Testis (tissue), 3 donors: Measurements from ENCODE around the gene RBM42. TPM values are rescaled to one million over a fixed set of nuclear protein-coding genes. Genes with fewer than 3 reads are reported as not detected.

Experiments used
- DNase-seq: peaks from one replicate; pipeline ENCODE4 v3.0.0-alpha.2; 2019
- H3K27ac ChIP-seq, 2 donors: fragments of 200-600 bp; sonication (generic); one replicate each; pipeline ENCODE4 v1.5.1; 2019
- H3K27me3 ChIP-seq: fragments of 200-600 bp; sonication (generic); one replicate; pipeline ENCODE4 v1.5.1; 2019
- H3K36me3 ChIP-seq: fragments of 200-600 bp; sonication (generic); one replicate; pipeline ENCODE4 v1.5.1; 2017; ENCODE audit warnings: low read depth; ENCODE audit errors: missing control alignments
- H3K4me1 ChIP-seq: fragments of 200-600 bp; sonication (generic); one replicate; pipeline ENCODE4 v1.5.1; 2019
- H3K4me3 ChIP-seq, 2 donors: fragments of 200-600 bp; sonication (generic); one replicate each; pipeline ENCODE4 v1.5.1; 2017 to 2019
- H3K9me3 ChIP-seq: fragments of 200-600 bp; sonication (generic); one replicate; pipeline ENCODE4 v1.5.1; 2017
- CTCF ChIP-seq, 3 experiments: fragments of 450-650 bp in 2 of 3; fragments of 200-600 bp in 1 of 3; sonication (generic) in 1 of 3; IDR thresholded peaks; one replicate each; pipeline ENCODE4 v1.5.1; 2016 to 2019; ENCODE audit warnings: antibody characterized with exemption in 3 of 3, mild to moderate bottlenecking in 2 of 3, moderate library complexity in 1 of 3
- POLR2A ChIP-seq: fragments of 450-650 bp; IDR thresholded peaks from one replicate; pipeline ENCODE4 v1.6.1; 2017; ENCODE audit warnings: antibody characterized with exemption, mild to moderate bottlenecking, moderate library complexity
- WGBS, 2 donors: methylation state at CpG; one replicate each; pipeline ENCODE4 v1.1.5; 2018; 5-methylcytosine and 5-hydroxymethylcytosine counted together
- intact Hi-C: fragments of 100-400 bp; cut with DNase I; formaldehyde crosslinking; loops from one replicate; pipeline ENCODE4 v1.15.1; 2023; ENCODE audit warnings: low total_unique reads
- polyA plus RNA-seq: library from polyadenylated mRNA; stranded (reverse); fragments of 350-450 nt; fragmentation: Illumina TruSeq; extraction: RNeasy Lipid Tissue Mini Kit (QIAGEN cat#74804); gene quantifications from one replicate; pipeline ENCODE4 v1.2.3, GENCODE V29; 2014; ENCODE audit warnings: low read depth, low replicate concordance; ENCODE audit not compliant: insufficient read depth
- total RNA-seq, 2 donors: library from RNA; depleted of rRNA; stranded (reverse); fragments of >200 nt; gene quantifications; one replicate each; pipeline ENCODE4 v1.2.3, GENCODE V29; 2016

RBM42 gene
- total and polyA plus RNA-seq, 3 donors from 2014 or later = 64.2 to 109 (median 105) TPM

DNA sequence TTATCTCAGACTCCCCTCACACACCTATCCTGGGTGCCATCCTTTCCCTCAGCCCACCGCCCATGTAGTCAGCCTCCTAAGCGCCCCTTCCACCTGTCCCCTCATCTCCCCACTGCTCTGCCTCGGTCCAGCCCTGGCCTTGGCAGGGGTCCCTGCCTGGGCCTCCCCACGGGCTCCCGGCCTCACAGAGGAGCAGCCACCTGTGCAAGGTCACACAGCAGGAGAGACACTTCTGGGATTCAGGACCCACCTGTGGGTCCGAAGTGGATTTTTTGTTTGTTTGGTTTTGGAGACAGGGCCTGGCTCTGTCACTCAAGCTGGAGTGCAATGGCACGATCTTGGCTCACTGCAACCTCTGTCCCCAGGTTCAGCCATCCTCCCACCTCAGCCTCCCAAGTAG lies 36.8 kb downstream of the RBM42 start:
- TF ChIP-seq CTCF (IDR thresholded peaks at IDR 0.05) = no peak
- TF ChIP-seq POLR2A = no peak
- 71 to 73% methylated on average over 5 to 7 of the region's 7 CpGs for WGBS, 2 donors
- Histone ChIP-seq H3K36me3 (no peaks in the 10 kb centered on the region), H3K27ac (no peak overlapping the region), H3K27me3 (no peaks in the 10 kb centered on the region), H3K4me3 (no peak overlapping the region), H3K4me1 (no peaks in the 10 kb centered on the region), H3K9me3 (no peaks in the 10 kb centered on the region)
- intact Hi-C loops = no loop called here
- DNase-seq = no peak

- H3K9me3 ChIP-seq = no peaks in the 10 kb centered on the region
- no peak within 1 kb of the TSS for H3K27ac ChIP-seq
- 49 to 73% methylated on average over 5 to 16 of the region's 16 CpGs for WGBS, 2 donors
- H3K27me3 ChIP-seq = no peaks in the 10 kb centered on the region
- no peaks in the 10 kb centered on the region for H3K36me3 ChIP-seq
- intact Hi-C loops = no loop called here
- TF ChIP-seq POLR2A (no peak), CTCF (IDR thresholded peaks at IDR 0.05) (no peak)
- no peak for DNase-seq
- no peak within 1 kb of the TSS for H3K4me3 ChIP-seq
- H3K4me1 ChIP-seq = no peaks in the 10 kb centered on the region
These were observed 37.5 kb downstream of the RBM42 start, which contains the start of gene UPK1A for GRCh38 chr19:35666251-35666913. TSS of gene UPK1A (plus strand) at chr19:35666517. CDS start at chr19:35666813, 296 bp downstream.

DNA sequence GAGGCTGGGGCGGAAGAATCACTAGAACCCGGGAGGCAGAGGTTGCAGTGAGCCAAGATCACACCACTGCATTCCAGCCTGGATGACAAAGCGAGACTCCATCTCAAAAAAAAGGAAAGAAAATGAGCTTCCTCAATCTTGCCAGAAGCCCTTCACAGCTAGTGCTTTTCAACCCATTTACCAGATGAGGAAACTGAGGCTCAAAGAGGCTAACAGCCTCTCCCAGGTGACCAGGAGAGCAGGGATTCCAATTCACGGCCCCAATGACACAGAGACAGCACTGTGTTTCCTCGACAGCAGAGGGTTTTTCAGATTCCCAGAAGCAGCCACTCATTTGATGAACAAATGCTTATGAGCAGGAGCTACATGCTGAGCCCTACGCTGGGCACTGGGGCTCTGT lies 40.7 kb downstream of the RBM42 start:
- Histone ChIP-seq H3K4me1 (peaks cover 4% of the 10 kb centered on the region), H3K27ac (no peak overlapping the region), H3K27me3 (no peaks in the 10 kb centered on the region), H3K4me3 (no peak overlapping the region), H3K36me3 (no peaks in the 10 kb centered on the region), H3K9me3 (no peaks in the 10 kb centered on the region)
- intact Hi-C loops = no loop called here
- WGBS, 2 donors = 87 to 90% methylated on average over 6 of the region's 6 CpGs
- TF ChIP-seq POLR2A (no peak), CTCF (IDR thresholded peaks at IDR 0.05) (no peak)
- DNase-seq = no peak

GRCh38 chr19:35669974-35670373 lies 41.1 kb downstream of the RBM42 start:
- H3K27me3 ChIP-seq = no peaks in the 10 kb centered on the region
- H3K4me3 ChIP-seq = no peak overlapping the region
- H3K27ac ChIP-seq = no peak overlapping the region
- no peak for TF ChIP-seq CTCF (IDR thresholded peaks at IDR 0.05)
- TF ChIP-seq POLR2A = no peak
- H3K36me3 ChIP-seq = no peaks in the 10 kb centered on the region
- WGBS, 2 donors = 59 to 80% methylated on average over 4 of the region's 4 CpGs
- peaks cover 4% of the 10 kb centered on the region for H3K4me1 ChIP-seq
- intact Hi-C loops = no loop called here
- H3K9me3 ChIP-seq = no peaks in the 10 kb centered on the region
- no peak for DNase-seq

DNA sequence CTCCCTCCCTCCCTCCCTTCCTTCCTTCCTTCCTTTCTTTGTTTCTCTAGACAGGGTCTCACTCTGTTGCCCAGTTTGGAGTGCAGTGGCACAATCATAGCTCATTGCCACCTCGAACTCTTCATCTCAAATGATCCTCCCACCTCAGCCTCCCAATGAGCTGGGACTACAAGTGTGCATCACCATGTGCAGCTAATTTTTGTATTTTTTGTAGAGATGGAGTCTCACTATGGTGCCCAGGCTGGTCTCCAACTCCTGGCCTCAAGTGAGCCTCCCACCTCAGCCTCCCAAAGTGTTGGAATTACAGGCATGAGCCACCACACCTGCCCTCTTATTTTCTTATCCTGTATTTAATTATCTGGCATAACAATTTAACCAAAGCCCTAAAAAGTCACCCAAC lies 41.9 kb downstream of the RBM42 start:
- no peak for TF ChIP-seq CTCF (IDR thresholded peaks at IDR 0.05)
- 81 to 82% methylated on average over 1 of the region's 1 CpG for WGBS, 2 donors
- Histone ChIP-seq H3K36me3 (no peaks in the 10 kb centered on the region), H3K4me3 (no peak overlapping the region), H3K27me3 (no peaks in the 10 kb centered on the region), H3K9me3 (no peaks in the 10 kb centered on the region), H3K4me1 (peaks cover 4% of the 10 kb centered on the region), H3K27ac (no peak overlapping the region)
- intact Hi-C loops = no loop called here
- no peak for DNase-seq
